ENCODE results near the gene IPO4. TPM values are rescaled to one million over a fixed set of nuclear protein-coding genes. Genes with fewer than 3 reads are reported as not detected.

IPO4 gene
- total and polyA plus RNA-seq, 9 of the 15 experiments (the other 6 are each of a cell fraction or from before 2014, with no cell fraction given): 7.3 to 122 (median 31.8) TPM

DNA sequence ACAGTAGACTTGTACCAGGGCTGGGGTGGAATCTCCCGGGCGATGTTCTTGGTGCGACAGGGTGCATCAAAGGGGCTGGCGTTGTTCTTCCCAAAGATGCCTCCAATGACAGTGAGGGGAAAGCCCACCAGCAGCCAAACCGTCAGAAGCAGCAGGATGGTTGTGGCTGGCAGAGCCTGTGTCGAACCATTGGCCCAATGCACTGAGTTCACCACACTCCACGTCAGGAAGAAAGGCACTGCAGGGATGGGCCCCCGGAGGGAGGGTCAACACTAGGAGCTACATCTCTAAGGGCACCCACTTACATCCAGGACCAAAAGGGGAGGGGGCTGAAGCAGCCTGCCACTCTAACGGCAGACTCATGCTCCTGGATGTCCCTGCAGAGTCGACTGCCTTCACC, 1.8 kb upstream of the IPO4 start:
- Histone ChIP-seq H3K9me3 (replicated peaks; ENCODE audit: control insufficient read depth, insufficient read depth, low read depth, low read length) (no peaks in the 10 kb centered on the region), H3K9ac (ENCODE audit: insufficient read depth in 1 of 2, low read depth in 2 of 2, low read length in 2 of 2) (peak overlapping the region in 1 of 2 experiments; percentile 26; a peak in 1 of 4 replicates), H3K4me3 (no peak overlapping the region), H3K9me1 (ENCODE audit: control insufficient read depth, insufficient read depth, low read length) (peaks cover 3% of the 10 kb centered on the region), H3K27ac (ENCODE audit: extremely low read depth, low read depth, low read length) (no peak overlapping the region), H4K20me1 (replicated peaks; ENCODE audit: control insufficient read depth, insufficient read depth, low read length) (peaks cover 9% of the 10 kb centered on the region; the same call in 1 of the 2 replicates), H2AFZ (ENCODE audit: low read depth, low read length) (no peak overlapping the region), H3K4me1 (replicated peaks in 1 of 2; ENCODE audit: control insufficient read depth in 2 of 2, insufficient read depth in 2 of 2, low read length in 2 of 2) (peaks cover 6 to 28% of the 10 kb centered on the region in 2 experiments; a peak in 3 of 5 replicates), H3K27me3 (ENCODE audit: control insufficient read depth in 2 of 2, insufficient read depth in 2 of 2, low read length in 2 of 2) (no peaks in the 10 kb centered on the region), H3K4me2 (ENCODE audit: insufficient read depth, low read length) (no peak overlapping the region), H3K36me3 (ENCODE audit: control insufficient read depth, insufficient read depth, low read length) (peaks cover 56% of the 10 kb centered on the region; the same call in 2 of the 3 replicates), H3K79me2 (ENCODE audit: control insufficient read depth, insufficient read depth, low read length) (peaks cover 39% of the 10 kb centered on the region)
- ChIA-PET CTCF (ENCODE audit: low intra/inter-chr PET ratio) (no interaction called here), POLR2A (interaction anchor here (1.0 kb wide), 1 partner anchor 11 kb away, joined by 3 read pairs; no protein-coding TSS in a partner anchor)
- WGBS (ENCODE audit: insufficient coverage, low coverage, missing lambda C conversion rate): 91% methylated on average over 10 of the region's 10 CpGs
- TF ChIP-seq, protein P1, sequence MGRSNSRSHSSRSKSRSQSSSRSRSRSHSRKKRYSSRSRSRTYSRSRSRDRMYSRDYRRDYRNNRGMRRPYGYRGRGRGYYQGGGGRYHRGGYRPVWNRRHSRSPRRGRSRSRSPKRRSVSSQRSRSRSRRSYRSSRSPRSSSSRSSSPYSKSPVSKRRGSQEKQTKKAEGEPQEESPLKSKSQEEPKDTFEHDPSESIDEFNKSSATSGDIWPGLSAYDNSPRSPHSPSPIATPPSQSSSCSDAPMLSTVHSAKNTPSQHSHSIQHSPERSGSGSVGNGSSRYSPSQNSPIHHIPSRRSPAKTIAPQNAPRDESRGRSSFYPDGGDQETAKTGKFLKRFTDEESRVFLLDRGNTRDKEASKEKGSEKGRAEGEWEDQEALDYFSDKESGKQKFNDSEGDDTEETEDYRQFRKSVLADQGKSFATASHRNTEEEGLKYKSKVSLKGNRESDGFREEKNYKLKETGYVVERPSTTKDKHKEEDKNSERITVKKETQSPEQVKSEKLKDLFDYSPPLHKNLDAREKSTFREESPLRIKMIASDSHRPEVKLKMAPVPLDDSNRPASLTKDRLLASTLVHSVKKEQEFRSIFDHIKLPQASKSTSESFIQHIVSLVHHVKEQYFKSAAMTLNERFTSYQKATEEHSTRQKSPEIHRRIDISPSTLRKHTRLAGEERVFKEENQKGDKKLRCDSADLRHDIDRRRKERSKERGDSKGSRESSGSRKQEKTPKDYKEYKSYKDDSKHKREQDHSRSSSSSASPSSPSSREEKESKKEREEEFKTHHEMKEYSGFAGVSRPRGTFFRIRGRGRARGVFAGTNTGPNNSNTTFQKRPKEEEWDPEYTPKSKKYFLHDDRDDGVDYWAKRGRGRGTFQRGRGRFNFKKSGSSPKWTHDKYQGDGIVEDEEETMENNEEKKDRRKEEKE (IDR thresholded peaks at IDR 0.05; ENCODE audit: borderline replicate concordance in 1 of 2, control insufficient read depth in 1 of 2, low read depth in 2 of 2, low read length in 1 of 2): no peak
- in situ Hi-C loops (cut with MboI): no loop called here
- DNase-seq (ENCODE audit: extremely low read depth in 1 of 4, low spot score in 3 of 4): no peak
- BruUV-seq (replicated peaks): no TSS peak
- FAIRE-seq: no peak
- ATAC-seq: no peak
- intact Hi-C loops (cut with micrococcal nuclease): no loop called here
